Ascending aorta (tissue), 2 donors: ENCODE measurements around the gene MSI2. TPM values are rescaled to one million over a fixed set of nuclear protein-coding genes. Genes with fewer than 3 reads are reported as not detected.

ENCODE experiments used
- DNase-seq, 2 donors: peaks; one replicate each; pipeline ENCODE4 v3.0.0-alpha.2; 2019; ENCODE audit warnings: low spot score in 2 of 2
- H3K27ac ChIP-seq, 2 donors: fragments of 200-600 bp; sonication (generic); one replicate each; pipeline ENCODE4 v1.5.1; 2016 to 2017; ENCODE audit warnings: mild to moderate bottlenecking in 1 of 2
- H3K27me3 ChIP-seq: fragments of 200-600 bp; sonication (generic); one replicate; pipeline ENCODE4 v1.5.1; 2017
- H3K36me3 ChIP-seq, 2 donors: fragments of 200-600 bp; sonication (generic); one replicate each; pipeline ENCODE4 v1.5.1; 2016
- H3K4me1 ChIP-seq, 2 donors: fragments of 200-600 bp; sonication (generic); one replicate each; pipeline ENCODE4 v1.5.1; 2016 to 2017; ENCODE audit warnings: mild to moderate bottlenecking in 1 of 2
- H3K4me3 ChIP-seq, 2 donors: fragments of 200-600 bp; sonication (generic); one replicate each; pipeline ENCODE4 v1.5.1; 2016 to 2017; ENCODE audit warnings: mild to moderate bottlenecking in 1 of 2
- H3K9me3 ChIP-seq, 2 donors: fragments of 200-600 bp; sonication (generic); one replicate each; pipeline ENCODE4 v1.5.1; 2016
- intact Hi-C: fragments of 100-400 bp; cut with DNase I; formaldehyde crosslinking; loops from one replicate; pipeline ENCODE4 v1.15.1; 2023
- total RNA-seq: library from RNA; depleted of rRNA; stranded (reverse); fragments of >200 nt; gene quantifications from one replicate; pipeline ENCODE4 v1.1.0, GENCODE V29; 2016
- TF ChIP-seq, protein P1 (sequence below), 3 experiments: fragments of 200-600 bp in 2 of 3; fragments of 450-650 bp in 1 of 3; sonication (generic) in 2 of 3; IDR thresholded peaks; one replicate each; pipeline ENCODE4 v1.5.1; 2016 to 2019; ENCODE audit warnings: antibody characterized with exemption in 3 of 3, mild to moderate bottlenecking in 1 of 3, moderate library complexity in 1 of 3

Gene MSI2
- total RNA-seq, 1 donor from 2014 or later, result 11.7 TPM

DNA sequence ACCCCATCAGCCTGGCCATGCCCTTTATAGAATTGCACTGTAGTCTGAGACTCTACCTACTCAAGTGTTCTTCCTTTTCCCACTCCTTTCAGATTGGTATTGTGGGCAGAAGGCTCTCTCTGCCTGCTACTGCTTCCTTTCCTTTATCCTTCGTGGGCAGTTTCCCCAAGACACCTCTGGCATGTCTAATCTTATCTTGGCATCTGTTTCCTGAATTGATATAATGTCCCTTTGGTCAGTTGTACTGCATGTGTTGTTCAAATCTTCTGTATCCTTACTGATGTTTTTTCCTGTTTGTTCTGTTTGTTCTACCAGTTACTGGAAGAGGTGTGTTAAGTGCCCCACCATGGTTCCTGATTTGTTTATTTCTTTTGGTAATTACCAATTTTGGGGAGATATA is 29.5 kb upstream of the MSI2 start:
- TF ChIP-seq, protein P1, sequence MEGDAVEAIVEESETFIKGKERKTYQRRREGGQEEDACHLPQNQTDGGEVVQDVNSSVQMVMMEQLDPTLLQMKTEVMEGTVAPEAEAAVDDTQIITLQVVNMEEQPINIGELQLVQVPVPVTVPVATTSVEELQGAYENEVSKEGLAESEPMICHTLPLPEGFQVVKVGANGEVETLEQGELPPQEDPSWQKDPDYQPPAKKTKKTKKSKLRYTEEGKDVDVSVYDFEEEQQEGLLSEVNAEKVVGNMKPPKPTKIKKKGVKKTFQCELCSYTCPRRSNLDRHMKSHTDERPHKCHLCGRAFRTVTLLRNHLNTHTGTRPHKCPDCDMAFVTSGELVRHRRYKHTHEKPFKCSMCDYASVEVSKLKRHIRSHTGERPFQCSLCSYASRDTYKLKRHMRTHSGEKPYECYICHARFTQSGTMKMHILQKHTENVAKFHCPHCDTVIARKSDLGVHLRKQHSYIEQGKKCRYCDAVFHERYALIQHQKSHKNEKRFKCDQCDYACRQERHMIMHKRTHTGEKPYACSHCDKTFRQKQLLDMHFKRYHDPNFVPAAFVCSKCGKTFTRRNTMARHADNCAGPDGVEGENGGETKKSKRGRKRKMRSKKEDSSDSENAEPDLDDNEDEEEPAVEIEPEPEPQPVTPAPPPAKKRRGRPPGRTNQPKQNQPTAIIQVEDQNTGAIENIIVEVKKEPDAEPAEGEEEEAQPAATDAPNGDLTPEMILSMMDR (IDR thresholded peaks at IDR 0.05), result no peak
- Histone ChIP-seq H3K27me3 (no peaks in the 10 kb centered on the region), H3K4me1 (no peaks in the 10 kb centered on the region), H3K4me3 (no peak overlapping the region), H3K27ac (no peak overlapping the region), H3K9me3 (peaks cover 0 to 12% of the 10 kb centered on the region in 2 donors), H3K36me3 (no peaks in the 10 kb centered on the region)
- intact Hi-C loops, result no loop called here
- DNase-seq, result no peak

- Histone ChIP-seq H3K9me3 (no peaks in the 10 kb centered on the region), H3K4me1 (no peaks in the 10 kb centered on the region), H3K27me3 (no peaks in the 10 kb centered on the region), H3K4me3 (no peak overlapping the region), H3K36me3 (no peaks in the 10 kb centered on the region), H3K27ac (no peak overlapping the region)
- intact Hi-C loops, result no loop called here
- TF ChIP-seq, protein P1 (IDR thresholded peaks at IDR 0.05), result no peak
- DNase-seq, result no peak
These were observed 27.4 kb upstream of the MSI2 start for GRCh38 chr17:57228911-57229310.

DNA sequence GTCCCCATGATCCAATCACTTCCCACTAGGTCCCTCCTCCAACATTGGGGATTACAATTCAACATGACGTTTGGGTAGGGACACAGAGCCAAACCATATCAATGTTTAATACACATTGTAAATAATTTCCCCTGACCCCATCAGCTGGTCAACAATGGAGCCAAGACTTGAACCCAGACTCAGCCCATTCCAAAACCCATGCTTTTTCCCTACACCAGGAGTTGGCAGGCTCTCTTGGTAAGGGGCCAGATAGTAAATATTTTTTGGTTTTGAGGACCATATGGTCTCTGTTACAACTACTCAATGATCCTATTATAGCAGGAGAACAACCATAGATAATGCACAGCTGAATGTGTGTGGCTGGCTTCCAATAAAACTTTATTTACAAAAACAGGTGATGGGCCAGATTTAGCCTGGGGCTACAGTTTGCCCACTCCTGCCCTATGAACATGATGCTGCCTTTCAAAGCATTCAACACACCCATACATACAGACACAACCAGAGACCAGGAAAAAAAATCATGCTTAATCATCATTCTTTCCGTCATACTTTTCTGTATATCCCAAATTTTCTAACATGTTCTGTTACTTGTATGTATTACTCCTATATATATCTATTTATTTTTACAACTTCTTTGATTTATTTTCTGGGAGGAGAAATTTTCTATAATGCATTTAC is 22.1 kb upstream of the MSI2 start:
- H3K27me3 ChIP-seq, result no peaks in the 10 kb centered on the region
- intact Hi-C loops, result no loop called here
- no peaks in the 10 kb centered on the region for H3K4me1 ChIP-seq
- no peaks in the 10 kb centered on the region for H3K9me3 ChIP-seq
- no peaks in the 10 kb centered on the region for H3K36me3 ChIP-seq
- TF ChIP-seq, protein P1 (IDR thresholded peaks at IDR 0.05), result no peak
- DNase-seq, result no peak
- H3K27ac ChIP-seq, result no peak overlapping the region
- H3K4me3 ChIP-seq, result no peak overlapping the region

GRCh38 chr17:57234739-57235092 is 21.6 kb upstream of the MSI2 start:
- TF ChIP-seq, protein P1 (IDR thresholded peaks at IDR 0.05), result no peak
- DNase-seq, result no peak
- Histone ChIP-seq H3K27ac (no peak overlapping the region), H3K36me3 (no peaks in the 10 kb centered on the region), H3K4me3 (no peak overlapping the region), H3K27me3 (no peaks in the 10 kb centered on the region), H3K9me3 (no peaks in the 10 kb centered on the region), H3K4me1 (no peaks in the 10 kb centered on the region)
- intact Hi-C loops, result no loop called here

DNA sequence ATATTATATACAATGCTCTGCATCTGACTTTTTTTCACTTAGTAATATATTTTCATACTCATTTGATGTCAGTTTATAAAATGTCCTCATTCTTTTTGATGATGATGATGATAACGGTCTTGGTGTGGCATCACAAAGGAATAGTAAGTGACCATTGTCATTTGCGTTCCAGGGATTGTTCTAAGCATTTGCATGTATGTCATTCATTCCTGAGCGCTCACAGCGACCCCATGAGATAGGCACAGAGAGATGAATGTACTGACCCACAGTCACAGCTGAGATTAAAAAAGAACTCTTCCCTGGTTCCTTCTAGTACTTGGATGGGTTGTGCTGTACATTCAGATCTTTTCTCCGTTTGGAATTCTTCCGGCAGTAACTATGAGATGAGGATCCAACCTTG is 21.2 kb upstream of the MSI2 start:
- intact Hi-C loops, result no loop called here
- Histone ChIP-seq H3K9me3 (no peaks in the 10 kb centered on the region), H3K27ac (no peak overlapping the region), H3K27me3 (no peaks in the 10 kb centered on the region), H3K4me1 (no peaks in the 10 kb centered on the region), H3K4me3 (no peak overlapping the region), H3K36me3 (no peaks in the 10 kb centered on the region)
- TF ChIP-seq, protein P1 (IDR thresholded peaks at IDR 0.05), result no peak
- DNase-seq, result no peak
